ENCODE measurements around the gene MYO1B. TPM values are rescaled to one million over a fixed set of nuclear protein-coding genes. Genes with fewer than 3 reads are reported as not detected.

MYO1B gene
- total RNA-seq, 1 donor from 2014 or later, result 81.6 TPM

DNA sequence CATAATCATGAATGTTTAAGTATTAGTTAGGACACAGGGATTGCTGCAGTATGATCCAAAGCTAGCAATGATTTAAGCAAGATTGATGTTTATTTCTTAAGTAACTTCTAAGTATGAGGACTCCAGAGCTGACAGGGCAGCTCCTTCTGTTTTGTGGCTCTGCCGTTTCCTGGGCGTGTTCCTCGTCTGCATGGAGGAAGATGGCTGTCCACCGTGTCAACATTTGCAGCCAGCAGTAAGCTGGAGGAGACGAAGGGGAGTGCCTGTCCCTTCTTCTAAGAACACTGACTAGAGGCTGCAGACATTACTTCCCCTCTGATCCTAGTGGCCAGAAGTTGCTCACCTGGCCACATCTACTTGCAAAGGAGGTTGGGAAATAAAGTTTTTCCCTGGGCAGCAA is 144.1 kb downstream of the MYO1B start:
- H3K27me3 Mint-ChIP-seq (ENCODE audit: low read depth), result no peaks in the 10 kb centered on the region
- no peak overlapping the region for H3K4me3 Mint-ChIP-seq
- H3K36me3 Mint-ChIP-seq, result peaks cover 48% of the 10 kb centered on the region
- TF ChIP-seq CTCF (IDR thresholded peaks at IDR 0.05; ENCODE audit: unreplicated experiment), result no peak
- no peaks in the 10 kb centered on the region for H3K4me1 Mint-ChIP-seq
- no peaks in the 10 kb centered on the region for H3K9me3 Mint-ChIP-seq
- no peak for DNase-seq (ENCODE audit: low spot score in 2 of 2, unreplicated experiment in 2 of 2)
- H3K27ac Mint-ChIP-seq, result no peak overlapping the region

DNA sequence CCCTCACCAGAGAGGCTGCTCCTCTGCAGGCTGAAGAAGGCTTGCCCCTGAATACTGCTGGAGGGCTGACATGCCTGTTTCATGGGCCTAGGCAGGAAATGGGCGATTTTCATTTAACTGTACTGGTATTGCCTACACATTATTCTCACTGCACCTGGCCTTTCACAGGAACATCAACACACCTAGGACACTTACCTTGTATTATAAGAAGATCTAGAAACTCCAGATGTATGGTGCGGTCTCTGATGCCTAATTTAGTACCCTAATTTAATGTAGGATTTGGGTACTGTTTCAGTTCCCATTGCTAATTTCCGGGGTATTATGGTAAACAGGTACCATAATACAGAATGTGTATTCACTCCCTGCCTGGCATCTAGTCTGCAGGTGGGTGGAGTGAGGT is 146.0 kb downstream of the MYO1B start:
- Mint-ChIP-seq H3K4me3 (no peak overlapping the region), H3K9me3 (no peaks in the 10 kb centered on the region), H3K27ac (no peak overlapping the region), H3K27me3 (ENCODE audit: low read depth) (no peaks in the 10 kb centered on the region), H3K36me3 (peaks cover 50% of the 10 kb centered on the region), H3K4me1 (no peaks in the 10 kb centered on the region)
- no peak for DNase-seq (ENCODE audit: low spot score in 2 of 2, unreplicated experiment in 2 of 2)
- no peak for TF ChIP-seq CTCF (IDR thresholded peaks at IDR 0.05; ENCODE audit: unreplicated experiment)

DNA sequence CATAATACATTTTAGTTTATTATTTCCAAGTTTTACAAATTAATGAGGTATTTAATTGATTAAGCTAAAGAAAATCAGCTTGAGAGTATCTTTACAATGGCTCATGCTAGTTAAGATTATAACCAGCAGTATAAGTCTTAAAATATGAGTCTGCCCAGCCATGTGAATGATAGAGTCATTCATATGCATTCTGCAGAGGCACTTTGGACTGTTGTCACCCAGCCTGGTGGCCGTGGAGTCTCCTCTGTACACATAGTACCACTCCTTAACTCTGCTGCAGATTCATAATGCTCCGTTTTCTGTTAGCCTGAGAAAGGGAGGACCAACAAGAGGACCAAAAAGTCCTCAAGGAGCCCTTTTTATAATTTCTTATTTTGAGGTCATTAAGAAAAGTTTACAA is 148.8 kb downstream of the MYO1B start:
- no peaks in the 10 kb centered on the region for H3K4me1 Mint-ChIP-seq
- no peak for TF ChIP-seq CTCF (IDR thresholded peaks at IDR 0.05; ENCODE audit: unreplicated experiment)
- no peak overlapping the region for H3K27ac Mint-ChIP-seq
- peaks cover 48% of the 10 kb centered on the region for H3K36me3 Mint-ChIP-seq
- no peaks in the 10 kb centered on the region for H3K27me3 Mint-ChIP-seq (ENCODE audit: low read depth)
- no peak for DNase-seq (ENCODE audit: low spot score in 2 of 2, unreplicated experiment in 2 of 2)
- H3K4me3 Mint-ChIP-seq, result no peak overlapping the region
- H3K9me3 Mint-ChIP-seq, result no peaks in the 10 kb centered on the region

DNA sequence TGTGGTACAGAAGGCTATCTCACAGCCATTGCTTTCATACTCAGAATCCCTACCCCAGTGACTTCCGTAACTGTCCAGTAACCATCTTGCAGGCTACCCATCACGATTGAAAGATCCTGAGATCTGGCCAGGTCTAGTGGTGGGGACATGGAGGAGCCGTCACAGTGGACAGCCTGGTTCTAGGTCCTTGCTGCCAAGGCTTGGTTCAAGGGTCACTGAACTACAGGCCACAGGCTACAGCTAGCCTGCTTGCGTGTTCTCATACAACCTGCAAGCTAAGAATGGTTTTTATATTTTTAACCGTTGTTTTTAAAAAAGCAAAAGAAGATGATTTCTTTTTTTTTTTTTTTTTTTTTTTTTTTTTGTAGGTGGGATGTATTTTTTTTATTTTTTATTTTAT is 151.6 kb downstream of the MYO1B start:
- Mint-ChIP-seq H3K36me3 (peaks cover 54% of the 10 kb centered on the region), H3K4me3 (no peak overlapping the region), H3K4me1 (peaks cover 4% of the 10 kb centered on the region), H3K27ac (no peak overlapping the region), H3K9me3 (no peaks in the 10 kb centered on the region), H3K27me3 (ENCODE audit: low read depth) (no peaks in the 10 kb centered on the region)
- TF ChIP-seq CTCF (IDR thresholded peaks at IDR 0.05; ENCODE audit: unreplicated experiment), result no peak
- no peak for DNase-seq (ENCODE audit: low spot score in 2 of 2, unreplicated experiment in 2 of 2)

DNA sequence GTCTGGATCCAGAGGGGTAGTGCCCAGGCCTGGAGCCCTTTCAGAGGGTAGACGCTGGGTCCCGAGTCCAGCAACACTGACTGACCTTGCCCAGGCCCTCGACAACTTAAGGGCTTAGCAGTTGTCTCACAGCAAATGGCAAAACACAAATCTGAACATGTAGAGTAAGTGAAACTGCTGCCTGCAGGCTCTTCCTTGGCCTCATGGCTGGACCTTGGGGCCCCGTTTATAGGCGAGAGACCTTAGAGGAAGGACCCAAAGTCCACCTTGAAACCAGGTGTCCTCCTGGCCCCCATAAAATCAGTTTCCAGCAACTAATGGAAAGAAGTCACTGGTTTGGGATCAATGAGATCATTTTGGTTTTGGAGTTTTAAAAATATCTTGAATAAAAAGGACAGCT is 154.4 kb downstream of the MYO1B start:
- no peak for TF ChIP-seq CTCF (IDR thresholded peaks at IDR 0.05; ENCODE audit: unreplicated experiment)
- no peaks in the 10 kb centered on the region for H3K27me3 Mint-ChIP-seq (ENCODE audit: low read depth)
- H3K4me1 Mint-ChIP-seq, result peaks cover 6% of the 10 kb centered on the region
- no peaks in the 10 kb centered on the region for H3K9me3 Mint-ChIP-seq
- H3K27ac Mint-ChIP-seq, result no peak overlapping the region
- DNase-seq (ENCODE audit: low spot score in 2 of 2, unreplicated experiment in 2 of 2), result no peak
- no peak overlapping the region for H3K4me3 Mint-ChIP-seq
- peaks cover 46% of the 10 kb centered on the region for H3K36me3 Mint-ChIP-seq

- Mint-ChIP-seq H3K27ac (no peak overlapping the region), H3K4me3 (no peak overlapping the region), H3K27me3 (ENCODE audit: low read depth) (no peaks in the 10 kb centered on the region), H3K36me3 (peaks cover 41% of the 10 kb centered on the region), H3K4me1 (peaks cover 6% of the 10 kb centered on the region), H3K9me3 (no peaks in the 10 kb centered on the region)
- TF ChIP-seq CTCF (IDR thresholded peaks at IDR 0.05; ENCODE audit: unreplicated experiment), result no peak
- DNase-seq (ENCODE audit: low spot score in 2 of 2, unreplicated experiment in 2 of 2), result no peak
Measured at GRCh38 chr2:191401287-191401686, 156.1 kb downstream of the MYO1B start.

All from mesothelial cell of epicardium (in vitro differentiated cells).